Measurements from ENCODE around the gene FRMD4A.

The FRMD4A gene

GRCh38 chr10:13823096-13823708, 507.5 kb downstream of the FRMD4A start:
- Mint-ChIP-seq H3K4me1 (peaks cover 13% of the 10 kb centered on the region), H3K27me3 (peaks cover 12% of the 10 kb centered on the region), H3K36me3 (ENCODE audit: low read depth) (peaks cover 1% of the 10 kb centered on the region), H3K4me3 (no peak overlapping the region), H3K9me3 (no peaks in the 10 kb centered on the region), H3K27ac (no peak overlapping the region)
- DNase-seq, result no peak
- ATAC-seq, result no peak

DNA sequence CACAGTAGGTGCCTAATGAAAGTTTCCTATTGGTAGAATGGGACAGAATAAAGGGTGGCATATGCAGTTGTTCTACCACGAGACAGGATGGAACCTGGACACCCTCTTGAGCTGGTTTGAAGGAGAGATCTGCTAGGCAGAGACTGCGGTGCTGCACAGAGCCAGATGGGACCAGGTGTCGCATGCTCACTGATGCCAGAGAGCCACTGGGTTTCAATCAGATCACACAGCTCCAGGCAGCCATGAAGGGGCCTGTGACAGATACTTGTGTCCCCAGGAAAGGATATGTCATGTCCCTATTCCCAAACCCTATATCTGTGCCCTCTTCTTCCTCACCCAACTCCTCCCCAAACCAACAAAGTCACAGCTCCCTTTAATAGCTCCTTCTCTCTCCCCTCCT, 508.2 kb downstream of the FRMD4A start:
- Mint-ChIP-seq H3K36me3 (ENCODE audit: low read depth) (peaks cover 1% of the 10 kb centered on the region), H3K9me3 (no peaks in the 10 kb centered on the region), H3K4me3 (no peak overlapping the region), H3K27ac (no peak overlapping the region), H3K27me3 (peaks cover 12% of the 10 kb centered on the region), H3K4me1 (peaks cover 13% of the 10 kb centered on the region)
- ATAC-seq (no peak), DNase-seq (no peak)

- Mint-ChIP-seq H3K27me3 (peaks cover 12% of the 10 kb centered on the region), H3K9me3 (peaks cover 8% of the 10 kb centered on the region), H3K4me1 (peaks cover 13% of the 10 kb centered on the region), H3K36me3 (ENCODE audit: low read depth) (peaks cover 5% of the 10 kb centered on the region), H3K4me3 (no peak overlapping the region), H3K27ac (no peak overlapping the region)
- DNase-seq (no peak), ATAC-seq (no peak)
Observed at GRCh38 chr10:13820964-13821337, 509.8 kb downstream of the FRMD4A start.

DNA sequence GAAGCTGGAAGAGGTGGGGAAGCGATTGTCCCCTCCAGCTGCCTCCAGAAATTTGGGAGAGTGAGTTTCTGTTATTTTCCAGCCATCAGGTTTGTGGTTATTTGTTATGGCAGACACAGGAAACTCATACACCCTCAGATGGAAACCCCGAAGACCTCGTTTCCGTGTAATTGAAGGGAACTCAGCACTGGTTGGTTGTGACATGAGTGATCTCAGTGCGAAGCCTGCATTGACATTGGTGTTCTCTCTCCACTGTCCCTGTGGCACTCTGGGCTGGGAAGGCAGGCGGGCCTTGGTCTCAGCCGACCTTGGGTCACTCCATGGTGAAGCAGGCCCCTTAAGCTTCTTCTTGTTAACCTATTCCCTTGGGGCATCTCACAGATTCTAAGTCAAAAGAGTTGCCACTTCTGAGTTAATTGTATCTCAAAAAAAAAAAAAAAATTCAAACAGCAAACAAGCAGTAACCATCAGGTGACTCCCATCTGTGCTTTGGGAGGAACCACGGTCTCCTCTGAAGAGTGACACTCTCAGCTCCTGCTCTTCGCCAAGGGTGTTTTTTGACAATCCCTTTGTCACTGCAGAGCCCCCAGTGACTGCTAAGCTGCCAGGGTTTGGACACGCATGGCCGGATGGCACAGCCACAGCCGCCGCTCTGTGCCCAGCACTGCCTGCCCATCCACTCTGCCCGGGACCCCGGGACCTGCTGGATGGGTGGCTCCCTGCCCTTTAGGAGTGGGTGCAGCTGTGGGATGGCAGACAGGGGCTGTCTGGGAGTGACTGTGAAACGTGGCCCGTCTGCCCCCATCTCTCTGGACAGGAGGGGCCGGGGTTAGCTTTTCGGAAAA, 510.4 kb downstream of the FRMD4A start:
- Mint-ChIP-seq H3K27ac (peak overlapping the region; percentile 23), H3K36me3 (ENCODE audit: low read depth) (peaks cover 5% of the 10 kb centered on the region), H3K27me3 (peaks cover 12% of the 10 kb centered on the region), H3K4me3 (no peak overlapping the region), H3K4me1 (peaks cover 13% of the 10 kb centered on the region), H3K9me3 (peaks cover 8% of the 10 kb centered on the region)
- ATAC-seq (peak; percentile 71), DNase-seq (no peak)

GRCh38 chr10:13816195-13816925, 514.4 kb downstream of the FRMD4A start:
- peaks cover 5% of the 10 kb centered on the region for H3K27me3 Mint-ChIP-seq
- H3K4me1 Mint-ChIP-seq, result peaks cover 13% of the 10 kb centered on the region
- H3K4me3 Mint-ChIP-seq, result no peak overlapping the region
- H3K36me3 Mint-ChIP-seq (ENCODE audit: low read depth), result peaks cover 5% of the 10 kb centered on the region
- ATAC-seq (no peak), DNase-seq (no peak)
- H3K9me3 Mint-ChIP-seq, result peaks cover 8% of the 10 kb centered on the region
- no peak overlapping the region for H3K27ac Mint-ChIP-seq

- peaks cover 11% of the 10 kb centered on the region for H3K4me1 Mint-ChIP-seq
- peaks cover 8% of the 10 kb centered on the region for H3K9me3 Mint-ChIP-seq
- ATAC-seq (no peak), DNase-seq (no peak)
- H3K27ac Mint-ChIP-seq, result no peak overlapping the region
- H3K27me3 Mint-ChIP-seq, result peaks cover 5% of the 10 kb centered on the region
- H3K4me3 Mint-ChIP-seq, result no peak overlapping the region
- peaks cover 5% of the 10 kb centered on the region for H3K36me3 Mint-ChIP-seq (ENCODE audit: low read depth)
Observed at GRCh38 chr10:13815756-13816155, 515.0 kb downstream of the FRMD4A start.

DNA sequence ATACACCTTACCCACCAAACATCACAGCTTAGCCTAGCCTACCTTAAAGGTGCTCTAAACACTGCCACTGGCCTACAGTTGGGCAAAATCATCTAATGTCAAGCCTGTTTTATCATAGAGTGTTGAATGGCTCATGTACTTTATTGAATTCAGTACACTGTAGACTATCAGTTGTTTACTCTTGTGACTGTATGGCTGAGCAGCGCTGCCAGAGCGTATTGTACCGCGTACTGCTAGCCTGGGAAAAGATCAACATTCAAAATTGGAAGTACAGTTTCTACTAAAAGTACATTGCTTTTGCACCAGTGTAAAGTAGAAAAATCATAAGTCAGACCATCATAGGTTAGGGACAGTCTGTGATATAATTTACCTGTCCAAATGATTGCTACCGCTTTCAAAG, 517.2 kb downstream of the FRMD4A start:
- DNase-seq (no peak), ATAC-seq (no peak)
- no peak overlapping the region for H3K27ac Mint-ChIP-seq
- H3K36me3 Mint-ChIP-seq (ENCODE audit: low read depth), result peaks cover 3% of the 10 kb centered on the region
- H3K4me3 Mint-ChIP-seq, result no peak overlapping the region
- no peaks in the 10 kb centered on the region for H3K27me3 Mint-ChIP-seq
- H3K9me3 Mint-ChIP-seq, result peaks cover 8% of the 10 kb centered on the region
- no peaks in the 10 kb centered on the region for H3K4me1 Mint-ChIP-seq

GRCh38 chr10:13812804-13813203, 517.9 kb downstream of the FRMD4A start:
- DNase-seq, result no peak

GRCh38 chr10:13810568-13810967, 520.2 kb downstream of the FRMD4A start:
- H3K9me3 Mint-ChIP-seq, result no peaks in the 10 kb centered on the region
- DNase-seq (no peak), ATAC-seq (no peak)
- peaks cover 4% of the 10 kb centered on the region for H3K4me1 Mint-ChIP-seq
- no peaks in the 10 kb centered on the region for H3K36me3 Mint-ChIP-seq (ENCODE audit: low read depth)
- H3K4me3 Mint-ChIP-seq, result no peak overlapping the region
- H3K27ac Mint-ChIP-seq, result no peak overlapping the region
- no peaks in the 10 kb centered on the region for H3K27me3 Mint-ChIP-seq

More at GRCh38 chr10:13812804-13813203, 517.9 kb downstream of the FRMD4A start:
- no peaks in the 10 kb centered on the region for H3K4me1 Mint-ChIP-seq
- no peaks in the 10 kb centered on the region for H3K27me3 Mint-ChIP-seq
- peaks cover 3% of the 10 kb centered on the region for H3K36me3 Mint-ChIP-seq (ENCODE audit: low read depth)
- no peak for ATAC-seq
- H3K4me3 Mint-ChIP-seq, result no peak overlapping the region
- H3K27ac Mint-ChIP-seq, result no peak overlapping the region
- peaks cover 8% of the 10 kb centered on the region for H3K9me3 Mint-ChIP-seq

- no peaks in the 10 kb centered on the region for H3K36me3 Mint-ChIP-seq (ENCODE audit: low read depth)
- no peak overlapping the region for H3K27ac Mint-ChIP-seq
- H3K27me3 Mint-ChIP-seq, result no peaks in the 10 kb centered on the region
- H3K4me1 Mint-ChIP-seq, result peaks cover 4% of the 10 kb centered on the region
- no peak overlapping the region for H3K4me3 Mint-ChIP-seq
- ATAC-seq (no peak), DNase-seq (no peak)
- no peaks in the 10 kb centered on the region for H3K9me3 Mint-ChIP-seq
Observed at GRCh38 chr10:13809427-13809826, 521.3 kb downstream of the FRMD4A start.

DNA sequence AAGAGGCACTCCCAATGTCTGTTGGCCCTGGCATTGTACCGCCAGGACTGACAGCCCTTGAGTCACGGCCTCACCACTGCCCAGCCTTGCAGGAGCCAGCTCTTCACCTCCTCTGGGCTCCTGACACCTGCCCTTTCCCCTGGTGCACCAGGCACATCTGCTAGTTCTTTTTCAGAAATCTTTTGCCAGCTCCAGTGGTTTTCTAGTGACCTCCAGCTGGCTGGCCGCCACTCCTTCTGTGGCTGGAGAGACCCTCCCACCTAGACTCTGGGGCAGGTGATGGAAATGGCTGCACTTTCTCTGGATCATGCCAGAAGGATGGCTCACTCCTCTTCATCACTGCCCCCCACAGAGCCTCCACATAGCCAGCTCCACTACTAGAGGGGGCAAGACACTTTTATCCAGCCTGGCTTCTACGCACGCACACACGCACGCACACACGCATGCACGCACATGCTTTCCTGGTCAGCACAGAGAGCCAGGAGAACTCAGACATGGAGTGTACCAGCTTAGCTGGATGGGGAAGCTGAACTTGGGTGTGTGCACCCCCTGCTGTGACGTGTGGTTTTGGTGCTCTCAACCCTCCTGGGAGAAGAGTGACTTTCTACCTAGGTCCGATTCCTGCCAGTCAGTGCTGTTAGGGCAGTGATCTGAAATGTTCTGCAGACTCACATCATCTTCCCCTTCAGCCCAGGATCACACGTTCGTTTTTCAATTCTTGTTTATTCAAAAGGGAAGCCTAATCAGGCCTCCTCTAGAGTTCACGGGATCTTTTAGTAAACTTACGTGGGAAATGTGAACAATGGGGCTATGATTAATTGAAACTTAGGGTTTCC, 522.0 kb downstream of the FRMD4A start:
- H3K4me3 Mint-ChIP-seq, result no peak overlapping the region
- H3K36me3 Mint-ChIP-seq (ENCODE audit: low read depth), result no peaks in the 10 kb centered on the region
- H3K27me3 Mint-ChIP-seq, result no peaks in the 10 kb centered on the region
- no peaks in the 10 kb centered on the region for H3K9me3 Mint-ChIP-seq
- no peak for ATAC-seq
- no peak for DNase-seq
- H3K4me1 Mint-ChIP-seq, result peaks cover 4% of the 10 kb centered on the region
- no peak overlapping the region for H3K27ac Mint-ChIP-seq

- H3K9me3 Mint-ChIP-seq, result no peaks in the 10 kb centered on the region
- H3K36me3 Mint-ChIP-seq (ENCODE audit: low read depth), result no peaks in the 10 kb centered on the region
- H3K27me3 Mint-ChIP-seq, result no peaks in the 10 kb centered on the region
- ATAC-seq, result no peak
- peaks cover 4% of the 10 kb centered on the region for H3K4me1 Mint-ChIP-seq
- H3K4me3 Mint-ChIP-seq, result no peak overlapping the region
- DNase-seq, result no peak
- no peak overlapping the region for H3K27ac Mint-ChIP-seq
Observed at GRCh38 chr10:13806419-13806818, 524.3 kb downstream of the FRMD4A start.

- Mint-ChIP-seq H3K27ac (no peak overlapping the region), H3K27me3 (no peaks in the 10 kb centered on the region), H3K9me3 (no peaks in the 10 kb centered on the region), H3K36me3 (ENCODE audit: low read depth) (no peaks in the 10 kb centered on the region), H3K4me3 (no peak overlapping the region), H3K4me1 (peaks cover 10% of the 10 kb centered on the region)
- no peak for ATAC-seq
- DNase-seq, result no peak
Observed at GRCh38 chr10:13803566-13804554, 526.9 kb downstream of the FRMD4A start.
